DND-41 (cell line): ENCODE data around the gene MRGPRX4.

Experiments
- ATAC-seq: fragments of 200-7000 bp; cut with Tn5 transposase; 3 replicates; pipeline ENCODE4 v1.9.1; 2021; ENCODE audit warnings: low read depth; ENCODE audit not compliant: insufficient read depth
- DNase-seq: peaks from one replicate; pipeline ENCODE4 v3.0.0-alpha.2; 2020
- H2AFZ ChIP-seq: 2 replicates; pipeline ENCODE4 v1.6.0; 2012; ENCODE audit warnings: low read depth, low read length
- H3K27ac ChIP-seq: 2 replicates; pipeline ENCODE4 v1.5.1; 2012; ENCODE audit warnings: low read length, inconsistent platforms
- H3K27me3 ChIP-seq: fragments of 200-600 bp; sonication (generic); 2 replicates; pipeline ENCODE4 v1.6.0; 2012; ENCODE audit warnings: low read length, mild to moderate bottlenecking, inconsistent platforms; ENCODE audit not compliant: insufficient read depth, poor library complexity
- H3K36me3 ChIP-seq: 2 replicates; pipeline ENCODE4 v1.5.1; 2012; ENCODE audit warnings: low read length, inconsistent platforms; ENCODE audit not compliant: insufficient read depth
- H3K4me1 ChIP-seq: 2 replicates; pipeline ENCODE4 v1.5.1; 2012; ENCODE audit warnings: mild to moderate bottlenecking, low read length; ENCODE audit not compliant: insufficient read depth
- H3K4me2 ChIP-seq: 2 replicates; pipeline ENCODE4 v1.6.0; 2012; ENCODE audit warnings: mild to moderate bottlenecking, moderate library complexity, low read length, inconsistent platforms; ENCODE audit not compliant: insufficient read depth
- H3K4me3 ChIP-seq, 2 experiments: fragments of 200-600 bp in 1 of 2; shearing (Covaris generic) in 1 of 2; 2 replicates each; pipeline ENCODE4 v1.5.1; 2012 to 2016; ENCODE audit warnings: inconsistent platforms in 2 of 2, low read length in 2 of 2, mild to moderate bottlenecking in 2 of 2, low read depth in 1 of 2, moderate library complexity in 1 of 2
- H3K79me2 ChIP-seq: 2 replicates; pipeline ENCODE4 v1.6.0; 2012; ENCODE audit warnings: low read length, inconsistent platforms; ENCODE audit not compliant: insufficient read depth
- H3K9ac ChIP-seq: 2 replicates; pipeline ENCODE4 v1.6.0; 2012; ENCODE audit warnings: low read depth, mild to moderate bottlenecking, inconsistent platforms, low read length, moderate library complexity
- H3K9me3 ChIP-seq: 2 replicates; pipeline ENCODE4 v1.5.1; 2012; ENCODE audit warnings: low read length, moderate library complexity, mild to moderate bottlenecking, inconsistent platforms; ENCODE audit not compliant: insufficient read depth, severe bottlenecking
- H4K20me1 ChIP-seq: 2 replicates; pipeline ENCODE4 v1.6.0; 2012; ENCODE audit warnings: low read length; ENCODE audit not compliant: insufficient read depth
- CTCF ChIP-seq: IDR thresholded peaks from 2 replicates; pipeline ENCODE4 v1.5.1; 2012; ENCODE audit warnings: borderline replicate concordance, low read length, moderate library complexity, mild to moderate bottlenecking; ENCODE audit not compliant: poor library complexity, severe bottlenecking; ENCODE audit errors: extremely low read depth
- EZH2 ChIP-seq: IDR thresholded peaks from 3 replicates; pipeline ENCODE4 v1.6.1; 2012; ENCODE audit warnings: borderline replicate concordance, low read depth, mild to moderate bottlenecking, moderate library complexity, low read length, inconsistent platforms; ENCODE audit not compliant: severe bottlenecking

Gene MRGPRX4

GRCh38 chr11:18209058-18209457 is 36.4 kb downstream of the MRGPRX4 start:
- Histone ChIP-seq H3K4me3 (no peak overlapping the region), H3K9me3 (no peaks in the 10 kb centered on the region), H2AFZ (no peak overlapping the region), H4K20me1 (no peaks in the 10 kb centered on the region), H3K36me3 (no peaks in the 10 kb centered on the region), H3K9ac (no peak overlapping the region), H3K27me3 (peaks cover 3% of the 10 kb centered on the region), H3K4me1 (no peaks in the 10 kb centered on the region), H3K27ac (no peak overlapping the region), H3K4me2 (no peak overlapping the region), H3K79me2 (no peaks in the 10 kb centered on the region)
- ATAC-seq (no peak), DNase-seq (no peak)
- no peak for TF ChIP-seq CTCF
- no peak for TF ChIP-seq EZH2

- Histone ChIP-seq H3K4me1 (no peaks in the 10 kb centered on the region), H3K27me3 (peaks cover 3% of the 10 kb centered on the region), H3K9me3 (peaks cover 7% of the 10 kb centered on the region), H3K4me3 (no peak overlapping the region), H3K36me3 (no peaks in the 10 kb centered on the region), H3K9ac (no peak overlapping the region), H3K27ac (no peak overlapping the region), H3K79me2 (no peaks in the 10 kb centered on the region), H3K4me2 (no peak overlapping the region), H2AFZ (no peak overlapping the region), H4K20me1 (no peaks in the 10 kb centered on the region)
- DNase-seq (no peak), ATAC-seq (no peak)
- no peak for TF ChIP-seq CTCF
- TF ChIP-seq EZH2: no peak
Measured at GRCh38 chr11:18221274-18221876, 48.7 kb downstream of the MRGPRX4 start.

- no peak overlapping the region for H3K9ac ChIP-seq
- no peak for DNase-seq
- ATAC-seq: no peak
- H3K4me1 ChIP-seq: no peaks in the 10 kb centered on the region
- no peaks in the 10 kb centered on the region for H4K20me1 ChIP-seq
- peaks cover 6% of the 10 kb centered on the region for H3K27me3 ChIP-seq
- H3K36me3 ChIP-seq: no peaks in the 10 kb centered on the region
- no peak overlapping the region for H3K4me3 ChIP-seq
- peaks cover 7% of the 10 kb centered on the region for H3K9me3 ChIP-seq
- no peak overlapping the region for H3K4me2 ChIP-seq
- H3K79me2 ChIP-seq: no peaks in the 10 kb centered on the region
- no peak for TF ChIP-seq CTCF
- H3K27ac ChIP-seq: no peak overlapping the region
- H2AFZ ChIP-seq: no peak overlapping the region
Measured at GRCh38 chr11:18222814-18223421, 50.3 kb downstream of the MRGPRX4 start.
